HG02870 (cell line): ENCODE results near the gene LDB2.

Experiments used
- ATAC-seq: cut with Tn5 transposase; IDR thresholded peaks from one replicate; pipeline ENCODE4 v1.9.1; 2021; ENCODE audit warnings: mild to moderate bottlenecking, moderate library complexity; ENCODE audit not compliant: unreplicated experiment

LDB2 gene

DNA sequence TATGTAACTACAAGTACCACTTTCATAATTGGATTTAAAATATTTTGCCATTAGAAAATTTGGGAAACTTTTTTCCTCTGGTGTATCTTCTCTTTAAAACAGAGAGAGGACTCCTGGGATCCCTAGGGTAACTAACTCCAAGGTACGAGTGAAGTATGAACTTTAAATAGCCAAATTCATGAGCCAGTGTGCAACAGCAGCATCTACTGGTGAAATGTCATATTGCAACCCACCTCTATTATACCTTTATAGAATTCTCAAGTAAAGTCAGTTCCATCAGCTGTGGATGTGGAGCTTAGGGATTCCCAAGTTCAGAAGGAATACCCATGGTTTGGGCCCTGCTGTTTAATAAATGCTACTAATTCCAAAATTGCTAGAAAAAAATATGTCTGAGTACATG lies 389.5 kb downstream of the LDB2 start:
- no peak for ATAC-seq

DNA sequence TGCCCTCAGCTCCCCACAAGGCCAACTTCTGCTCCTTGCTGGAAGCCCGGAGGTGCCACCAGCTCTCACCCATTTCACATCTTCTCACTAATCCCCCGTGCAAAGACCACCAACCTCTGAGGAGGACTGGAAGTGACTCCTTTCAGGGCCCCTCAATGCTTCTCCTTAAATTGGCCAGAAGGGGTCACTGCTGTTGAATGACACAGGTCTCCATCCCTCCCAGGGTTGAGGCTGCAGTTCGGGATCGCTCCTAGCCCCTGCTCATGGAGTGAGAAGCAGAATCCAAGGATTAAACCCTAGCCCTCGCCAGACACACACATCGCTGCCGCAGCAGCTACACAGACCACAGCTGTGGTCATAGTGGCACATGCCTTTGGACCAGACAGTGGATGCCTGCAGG lies 392.7 kb downstream of the LDB2 start:
- no peak for ATAC-seq

- ATAC-seq = no peak
These were observed 393.2 kb downstream of the LDB2 start for GRCh38 chr4:16505267-16505666.

DNA sequence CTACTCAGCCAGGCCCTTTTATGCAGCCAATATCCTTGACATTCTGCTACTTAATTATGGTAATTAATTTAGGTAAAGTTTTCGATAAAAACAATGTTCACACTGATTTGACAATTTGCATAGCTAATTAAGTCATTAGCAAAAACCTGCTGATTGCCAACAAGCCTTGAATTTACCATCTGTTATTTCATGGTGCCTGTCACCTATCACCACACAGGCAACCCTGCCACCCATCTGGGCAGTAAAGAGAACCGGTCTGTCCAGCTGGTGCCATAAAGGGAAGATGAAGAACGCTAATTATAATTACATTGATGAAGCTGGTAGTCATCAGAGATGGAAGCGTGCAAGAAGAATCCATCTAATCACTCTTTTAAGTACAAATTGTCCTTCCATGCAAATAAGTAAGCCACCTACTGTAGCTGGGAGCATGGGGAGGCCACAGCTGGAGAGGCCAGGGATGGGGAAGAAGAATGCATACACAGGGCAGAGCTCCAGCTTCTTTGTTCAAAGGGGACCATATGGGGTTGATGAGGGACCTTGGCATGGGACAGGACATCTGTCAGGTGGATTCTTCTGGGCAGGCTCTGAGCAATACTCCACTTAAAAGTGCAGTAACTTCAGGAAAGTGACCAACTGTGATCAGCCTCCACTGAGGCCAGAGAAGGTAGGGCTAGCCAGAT lies 394.9 kb downstream of the LDB2 start:
- no peak for ATAC-seq

DNA sequence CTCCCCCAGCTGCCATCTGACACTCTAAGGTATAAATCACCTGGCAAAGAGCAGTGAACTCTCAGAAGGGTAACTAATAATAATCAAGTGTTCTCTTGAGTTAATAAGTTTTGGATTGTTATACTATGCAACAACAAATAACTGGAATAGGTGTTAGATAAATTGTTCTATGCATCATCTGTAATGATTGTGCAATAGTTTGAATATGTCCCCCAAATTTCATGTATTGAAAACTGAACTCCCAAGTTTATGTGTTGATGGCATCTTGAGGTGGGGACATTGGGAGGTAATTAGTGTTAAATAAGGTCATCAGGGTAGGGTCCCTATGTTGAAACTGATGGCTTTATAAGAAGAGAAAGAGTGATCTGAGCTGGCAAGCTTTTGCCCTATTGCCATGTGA lies 399.5 kb downstream of the LDB2 start:
- no peak for ATAC-seq

DNA sequence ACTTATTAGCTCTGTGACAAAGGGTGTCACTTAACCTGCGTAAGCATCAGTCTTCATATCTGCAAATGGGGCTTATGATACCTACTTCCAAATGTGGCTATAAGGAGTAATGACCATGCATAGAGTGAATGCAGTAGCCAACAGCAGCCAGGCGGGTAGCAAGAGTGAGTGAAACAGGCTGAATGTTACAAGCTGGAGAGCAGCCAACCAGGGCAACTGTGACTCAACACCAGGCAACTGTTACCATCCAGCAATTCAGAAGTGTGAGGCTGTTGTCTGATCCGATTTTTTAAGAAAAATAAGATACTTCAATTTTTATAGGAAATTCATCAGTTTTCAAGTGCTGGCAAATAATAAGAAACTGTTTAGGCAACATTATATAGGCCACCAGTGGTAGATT lies 401.9 kb downstream of the LDB2 start:
- ATAC-seq = no peak

DNA sequence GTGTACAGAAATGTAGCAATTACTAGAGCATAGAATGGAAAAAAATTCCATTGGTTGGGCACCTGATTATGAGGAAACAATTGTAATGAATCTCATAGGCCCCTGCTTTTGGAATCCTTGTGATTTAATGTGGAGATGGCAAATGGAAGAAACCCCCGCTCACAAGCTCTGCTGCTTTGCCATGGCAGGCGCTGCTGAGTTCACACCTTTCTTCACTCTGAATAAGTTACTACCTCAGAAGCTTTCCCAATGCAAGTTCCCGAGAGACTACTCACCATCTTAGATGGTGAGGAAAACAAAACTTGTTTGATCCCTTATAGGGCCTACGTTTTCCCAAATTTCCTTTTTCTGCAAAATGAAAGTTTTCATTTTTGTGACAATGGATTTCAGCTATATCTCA lies 405.6 kb downstream of the LDB2 start:
- ATAC-seq = no peak

DNA sequence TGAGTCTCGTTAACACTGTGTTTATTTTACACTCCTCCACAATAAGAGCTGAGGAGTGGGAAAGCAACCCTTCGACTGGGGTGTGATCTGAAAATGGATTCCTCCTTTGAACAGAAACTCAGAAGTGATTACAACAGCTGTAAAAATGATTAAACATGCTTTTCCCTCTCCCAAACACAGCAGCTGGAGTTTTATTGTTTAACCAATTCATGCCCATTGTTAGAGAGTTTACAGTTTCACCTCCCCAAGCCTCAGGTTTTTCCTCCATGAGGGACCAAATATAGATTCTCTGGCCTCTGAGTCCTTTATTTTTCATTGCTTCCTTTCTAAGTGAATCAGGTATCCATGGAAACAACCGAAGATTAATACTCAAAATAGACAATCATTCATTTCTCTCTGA lies 409.2 kb downstream of the LDB2 start:
- no peak for ATAC-seq

DNA sequence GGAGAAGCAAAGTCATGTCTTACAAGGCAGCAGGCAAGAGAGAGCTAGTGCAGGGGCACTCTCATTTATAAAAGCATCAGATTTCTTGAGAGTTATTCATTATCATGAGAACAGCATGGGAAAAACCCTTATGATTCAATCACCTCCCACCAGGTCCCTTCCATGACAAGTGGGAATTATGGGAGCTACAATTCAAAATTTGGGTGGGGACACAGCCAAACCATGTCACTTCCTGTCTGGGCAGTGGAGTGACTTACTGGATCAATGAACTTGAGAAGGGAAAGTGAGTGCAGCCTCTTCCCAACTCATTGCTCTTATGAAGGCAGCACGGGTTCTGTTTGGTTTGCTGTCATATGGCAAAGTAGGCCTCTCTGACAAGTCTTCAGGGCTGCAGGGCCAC lies 410.4 kb downstream of the LDB2 start:
- no peak for ATAC-seq

DNA sequence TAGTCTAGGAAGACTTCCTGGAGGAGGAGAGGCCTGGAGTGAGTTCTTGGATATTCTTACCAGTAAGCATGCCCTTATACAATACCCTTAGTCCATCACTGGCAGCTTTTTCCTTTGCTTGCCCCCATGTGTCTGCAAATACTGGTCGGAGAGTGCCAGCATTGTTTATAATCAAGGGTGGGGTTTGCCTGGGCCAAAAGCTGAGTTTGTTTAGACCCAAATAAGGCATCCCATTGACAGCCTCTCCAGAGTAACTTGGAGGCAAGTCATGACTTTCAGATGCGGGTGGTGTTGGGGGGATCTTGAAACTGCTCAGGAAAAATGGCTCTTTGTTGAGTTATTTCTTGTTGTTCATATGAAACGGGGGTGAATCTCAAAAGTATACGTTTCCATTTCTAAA lies 413.7 kb downstream of the LDB2 start:
- ATAC-seq = no peak

DNA sequence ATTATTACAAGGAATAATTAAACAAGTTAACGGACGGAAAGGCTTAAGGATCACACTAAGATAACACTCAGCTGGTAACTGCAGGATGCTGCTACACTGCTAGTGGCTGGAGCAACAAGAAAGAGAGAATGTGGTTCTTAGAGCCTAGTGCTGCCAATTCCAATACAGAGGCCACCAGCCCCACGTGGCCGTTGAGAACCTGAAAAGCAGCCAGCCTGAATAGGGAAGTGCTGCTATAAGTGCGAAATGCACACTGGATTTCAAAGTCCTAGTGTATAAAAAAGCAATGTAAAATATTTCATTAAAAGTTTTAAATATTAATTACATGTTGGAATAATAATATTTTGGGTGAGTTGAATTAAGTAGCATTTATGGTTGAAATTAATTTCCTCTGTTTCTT lies 414.9 kb downstream of the LDB2 start:
- no peak for ATAC-seq

GRCh38 chr4:16480011-16480410 lies 418.4 kb downstream of the LDB2 start:
- ATAC-seq = no peak

- no peak for ATAC-seq
These were observed 425.9 kb downstream of the LDB2 start for GRCh38 chr4:16472537-16472936.

DNA sequence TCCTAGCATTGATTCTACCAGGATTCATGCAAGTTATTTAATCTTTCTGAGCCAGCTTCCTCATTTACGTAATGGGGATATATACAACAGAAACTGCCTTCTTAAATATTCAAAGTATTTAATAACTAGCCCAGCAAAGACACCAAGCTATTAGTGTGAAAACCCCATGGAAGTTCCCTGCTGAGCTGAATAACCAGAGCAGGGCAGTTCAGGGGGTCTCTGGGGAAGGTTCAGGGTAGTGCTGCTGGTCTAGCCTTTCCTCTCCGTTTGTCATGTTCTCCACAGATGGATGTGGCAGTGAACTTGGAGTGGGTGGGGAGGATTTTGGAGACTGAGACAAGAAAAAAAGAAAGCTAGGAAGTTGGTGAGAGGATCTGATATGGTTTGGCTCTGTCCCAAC lies 431.4 kb downstream of the LDB2 start:
- ATAC-seq = no peak

GRCh38 chr4:16466581-16466980 lies 431.9 kb downstream of the LDB2 start:
- ATAC-seq = no peak

DNA sequence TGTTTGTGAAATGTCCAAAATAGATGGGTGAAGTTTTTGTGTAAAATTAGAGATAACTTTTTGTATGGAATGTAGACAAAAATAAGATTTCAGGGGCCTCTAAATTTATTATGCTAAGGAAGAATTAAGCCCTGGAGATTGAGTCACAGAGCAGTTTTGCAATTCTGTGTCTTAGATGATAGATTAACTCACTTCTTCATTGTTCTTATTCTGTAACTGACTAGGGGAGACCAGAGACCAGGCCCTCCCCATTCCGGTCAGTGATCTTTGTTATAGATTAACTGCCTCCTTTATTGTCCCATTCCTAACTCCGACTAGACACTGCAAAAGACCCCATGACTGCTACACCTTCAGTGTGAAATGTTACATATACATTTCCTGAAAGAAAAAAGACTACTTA lies 433.8 kb downstream of the LDB2 start:
- no peak for ATAC-seq

DNA sequence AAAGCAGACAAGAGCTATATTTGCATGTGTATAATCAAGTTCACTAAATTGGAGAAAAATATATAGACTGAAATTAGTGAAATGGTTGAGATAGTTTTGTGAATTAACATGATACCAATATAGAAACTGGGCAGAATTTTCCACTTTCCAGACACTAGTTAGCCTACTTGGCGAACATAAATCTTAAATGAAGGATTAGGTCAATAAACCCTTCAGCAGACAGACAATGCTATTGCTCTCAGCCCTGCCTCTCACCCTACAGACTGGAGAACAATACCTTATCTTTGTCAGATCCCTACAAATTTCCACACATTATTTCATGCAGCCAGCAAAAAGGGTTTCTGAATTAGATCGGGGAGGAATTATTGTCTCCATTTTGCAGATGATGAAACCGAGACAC lies 435.8 kb downstream of the LDB2 start:
- no peak for ATAC-seq

GRCh38 chr4:16461362-16461761 lies 437.1 kb downstream of the LDB2 start:
- no peak for ATAC-seq

DNA sequence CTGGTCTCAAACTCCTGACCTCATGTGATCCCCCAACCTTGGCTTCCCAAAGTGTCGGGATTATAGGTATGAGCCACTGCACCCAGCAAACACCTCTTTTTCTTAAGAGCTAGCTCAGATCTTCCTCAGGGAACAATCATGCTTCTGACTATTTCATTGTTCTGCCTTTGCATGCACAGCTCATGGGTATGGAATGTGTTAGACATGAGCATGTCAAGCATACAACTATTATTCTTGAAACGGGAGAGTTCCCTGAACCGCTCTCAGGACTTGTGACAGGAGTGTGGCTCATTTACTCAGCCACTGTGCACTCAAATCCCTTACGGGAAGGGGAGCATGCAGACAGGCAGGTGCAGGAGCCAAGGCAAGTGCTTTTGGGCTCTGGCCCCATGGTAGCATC lies 440.5 kb downstream of the LDB2 start:
- no peak for ATAC-seq
